GM03348 (cell line): ENCODE measurements around the gene IQSEC3.
"Not testable (repeated sequence)": the region's sequence is repeated elsewhere in the genome, so short reads cannot be mapped to it uniquely, and the experiment has no call there.

ENCODE experiments used
- DNase-seq: peaks from one replicate; pipeline ENCODE4 v3.0.0; 2012; ENCODE audit warnings: low spot score

The IQSEC3 gene

DNA sequence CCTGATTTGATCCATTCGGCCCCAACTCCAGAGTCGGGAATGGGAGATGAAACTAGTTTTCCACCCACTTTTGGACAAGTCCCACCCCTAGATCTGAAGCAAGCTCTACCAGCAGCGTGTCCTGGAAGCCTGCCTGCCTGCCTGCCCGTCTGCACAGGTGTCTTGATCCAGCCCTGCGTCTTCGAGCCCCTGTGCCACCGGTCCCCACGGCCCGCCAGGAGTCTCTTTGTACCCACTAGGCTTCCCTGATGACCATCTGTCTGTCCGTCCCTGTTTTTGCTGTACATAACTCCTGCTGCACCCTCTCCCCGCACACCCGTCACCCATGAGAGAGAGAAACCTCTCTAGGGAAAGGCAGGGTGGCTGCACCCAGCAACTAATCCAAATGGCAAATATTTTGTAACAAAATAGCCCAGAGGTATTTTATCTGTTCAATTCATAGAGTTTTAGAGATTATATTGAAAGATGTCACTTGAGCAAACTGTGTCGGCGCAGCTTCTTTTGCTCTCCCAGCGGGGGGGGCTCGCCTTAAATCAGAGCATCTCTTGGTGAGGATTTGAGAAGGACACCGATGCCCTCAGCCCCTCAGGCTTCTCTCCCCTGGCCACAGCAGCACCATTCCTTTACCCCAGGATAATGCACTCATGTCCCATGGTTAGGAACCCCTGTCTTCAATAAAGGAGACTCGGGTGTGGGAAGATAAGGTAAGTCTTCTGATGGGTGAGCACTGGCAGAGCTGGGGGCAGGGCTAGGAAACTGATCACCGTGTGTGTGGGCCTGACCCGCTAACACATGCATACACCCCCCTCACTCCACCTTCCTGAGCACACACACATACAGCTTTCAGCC, 111.6 kb downstream of the IQSEC3 start:
- DNase-seq: no peak

DNA sequence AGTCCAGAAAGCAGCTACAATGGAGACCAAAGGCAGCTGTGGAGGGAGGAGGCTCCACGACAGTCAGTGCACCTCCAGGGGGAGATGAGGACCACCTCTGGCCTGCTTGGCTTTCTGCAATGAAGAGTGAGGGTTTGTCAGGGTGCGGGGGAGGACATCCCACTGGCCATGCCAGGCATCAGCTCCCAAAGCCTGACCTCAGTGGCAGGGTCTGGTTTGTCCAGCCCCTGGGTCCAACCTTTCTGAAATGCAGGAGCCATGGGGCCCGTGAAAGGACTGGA, 112.2 kb downstream of the IQSEC3 start:
- no peak for DNase-seq

DNA sequence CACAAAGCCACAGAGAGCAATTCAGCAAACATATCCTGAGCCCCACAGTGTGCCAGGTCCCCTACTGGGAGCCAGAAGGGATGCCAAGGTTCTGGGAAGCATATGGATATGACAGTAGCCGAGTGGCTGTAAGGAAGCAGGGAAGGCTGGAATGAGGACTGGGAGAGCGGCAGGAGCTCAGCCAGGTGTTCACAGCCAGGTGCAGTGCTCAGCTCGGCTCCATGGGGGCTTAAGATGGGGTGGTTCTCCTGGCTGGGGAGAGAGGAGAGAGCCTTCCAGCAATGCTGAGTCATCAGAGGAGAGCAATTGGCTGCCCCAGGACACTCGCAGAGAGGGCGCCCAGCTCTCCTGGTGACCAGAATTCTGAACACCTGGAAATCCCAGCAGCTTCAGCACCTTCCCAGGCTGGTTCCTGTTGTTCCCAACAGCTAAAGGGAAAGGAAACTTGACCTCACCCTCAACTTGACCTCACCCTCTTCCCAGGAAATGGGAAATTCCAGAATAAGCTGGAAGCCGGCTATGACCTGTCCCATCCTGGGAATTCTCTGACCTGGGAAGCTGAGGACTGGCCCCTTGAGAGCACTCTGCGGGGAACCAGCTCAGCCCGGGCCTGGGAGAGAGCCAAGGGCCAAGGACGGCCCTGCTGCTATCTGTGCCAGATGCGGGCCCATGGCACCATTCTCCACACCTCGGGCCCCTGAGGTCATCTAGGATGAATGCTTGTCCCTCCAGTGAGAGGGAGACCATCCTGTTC, 112.7 kb downstream of the IQSEC3 start:
- DNase-seq: no peak

DNA sequence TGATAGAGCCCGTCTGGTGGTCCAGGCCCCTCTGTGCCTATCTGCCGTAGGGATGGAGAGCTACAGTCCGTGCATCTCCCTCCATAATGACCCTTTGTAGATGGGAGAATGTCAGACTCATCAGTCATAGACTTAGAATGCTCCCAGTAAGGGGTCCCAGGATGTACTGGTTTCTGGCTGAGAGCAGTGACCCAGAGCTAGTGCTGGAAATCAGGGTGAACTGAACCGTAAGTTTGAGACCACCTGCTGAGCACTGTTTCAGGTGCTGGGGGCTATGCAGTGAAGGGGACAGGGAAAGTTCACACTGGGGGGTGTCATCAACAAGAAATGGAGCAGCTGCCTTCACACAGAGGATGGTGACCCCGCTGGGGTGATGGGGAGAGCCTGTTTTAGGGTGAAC, 113.3 kb downstream of the IQSEC3 start:
- DNase-seq: no peak

DNA sequence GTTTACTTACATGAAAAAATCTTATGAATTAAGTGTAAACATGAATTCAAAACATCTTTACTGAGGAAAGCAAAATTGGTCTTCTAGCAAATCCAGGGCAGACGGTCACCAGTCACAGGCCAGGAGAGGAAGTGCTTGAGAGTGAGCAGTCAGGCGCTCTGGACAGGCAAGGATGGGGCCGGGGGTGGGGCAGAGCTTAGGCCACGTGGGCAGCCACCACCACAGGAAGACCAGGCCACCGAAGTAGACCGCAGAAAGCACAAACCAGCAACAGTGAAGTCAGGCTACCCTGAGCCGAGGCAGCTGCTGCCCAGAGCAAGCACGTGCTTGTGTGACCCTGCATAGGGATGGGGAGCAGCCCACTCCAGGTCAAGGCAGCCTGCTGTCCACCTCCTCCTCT, 113.9 kb downstream of the IQSEC3 start:
- no peak for DNase-seq

DNA sequence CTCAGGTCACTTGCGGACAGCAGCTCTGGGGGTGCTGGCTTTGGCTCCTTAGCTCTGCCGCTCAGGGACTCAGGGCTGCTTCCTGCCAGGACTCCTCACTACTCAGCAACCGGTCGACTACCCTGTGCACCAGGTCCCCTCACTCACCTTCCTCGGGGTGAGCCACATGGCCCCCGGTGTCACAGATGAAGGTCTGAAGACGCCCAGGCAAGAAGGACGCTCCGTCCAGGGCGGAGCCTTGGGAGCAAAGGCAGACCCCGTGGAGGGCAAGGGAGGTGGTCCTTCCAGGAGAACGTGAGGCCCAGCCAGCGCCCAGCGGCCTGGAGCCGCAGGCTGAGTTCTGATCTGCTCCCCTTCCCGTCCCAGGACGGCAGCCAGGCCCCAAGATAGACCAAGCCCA, 115.4 kb downstream of the IQSEC3 start:
- no peak for DNase-seq

DNA sequence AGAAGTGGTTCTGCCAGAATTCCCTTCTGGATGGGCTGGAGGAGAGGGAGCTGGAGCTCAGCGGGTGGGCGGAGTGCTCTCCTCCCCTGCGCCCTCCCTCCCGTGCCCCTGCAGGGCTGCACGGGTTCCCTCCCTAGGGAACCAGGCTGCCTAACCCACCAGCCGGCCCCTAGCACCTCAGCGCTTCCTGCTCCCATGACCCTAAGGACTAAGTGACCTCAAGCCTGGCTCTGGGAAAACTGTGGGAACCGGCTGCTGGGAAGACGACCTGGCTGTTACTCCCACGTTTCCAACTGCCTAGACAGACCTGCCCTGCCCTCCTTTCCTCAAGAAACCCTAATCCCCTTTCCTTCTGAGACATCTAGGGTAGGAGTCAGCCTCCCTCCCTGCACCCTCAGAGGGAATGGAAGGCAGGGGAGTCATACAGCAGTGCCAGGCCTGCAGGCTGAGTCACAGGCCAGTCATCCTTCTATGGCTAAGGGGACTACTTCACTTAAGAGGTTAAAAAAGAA, 115.9 kb downstream of the IQSEC3 start:
- DNase-seq: peak; percentile 79

DNA sequence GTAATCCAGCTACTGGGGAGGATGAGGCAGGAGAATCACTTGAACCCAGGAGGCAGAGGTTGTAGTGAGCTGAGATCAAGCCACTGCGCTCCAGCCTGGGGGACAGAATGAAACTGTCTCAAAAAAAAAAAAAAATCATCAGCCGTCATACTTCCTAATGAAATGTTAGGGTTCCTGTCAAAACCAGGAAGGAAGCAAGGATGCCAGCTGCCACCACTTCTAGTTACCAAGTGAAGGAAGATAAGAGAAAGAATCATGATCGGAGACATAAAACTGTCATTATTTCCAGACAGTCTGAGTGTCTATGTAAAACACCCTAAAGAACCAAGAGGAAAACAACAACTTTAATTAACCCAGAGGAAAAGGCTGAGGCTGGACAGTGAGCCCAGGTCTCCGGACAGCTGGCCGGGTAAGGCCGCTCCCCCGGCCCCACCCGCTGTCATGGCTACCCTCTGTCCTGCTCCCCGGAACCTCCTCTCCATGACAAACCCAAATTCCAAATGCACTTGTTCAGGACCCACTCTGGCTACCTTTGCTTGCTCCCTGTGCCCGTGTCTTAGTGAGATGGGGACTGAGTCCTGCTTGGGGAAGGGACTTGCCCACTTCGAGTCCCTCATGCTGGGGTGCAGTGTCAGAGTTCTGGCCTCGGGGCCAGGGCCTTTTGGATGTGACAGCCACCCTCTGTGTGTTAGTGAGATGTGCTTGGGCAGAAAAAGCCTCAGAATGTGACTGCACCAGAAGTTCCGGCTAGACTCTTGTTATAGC, 118.4 kb downstream of the IQSEC3 start:
- no peak for DNase-seq

DNA sequence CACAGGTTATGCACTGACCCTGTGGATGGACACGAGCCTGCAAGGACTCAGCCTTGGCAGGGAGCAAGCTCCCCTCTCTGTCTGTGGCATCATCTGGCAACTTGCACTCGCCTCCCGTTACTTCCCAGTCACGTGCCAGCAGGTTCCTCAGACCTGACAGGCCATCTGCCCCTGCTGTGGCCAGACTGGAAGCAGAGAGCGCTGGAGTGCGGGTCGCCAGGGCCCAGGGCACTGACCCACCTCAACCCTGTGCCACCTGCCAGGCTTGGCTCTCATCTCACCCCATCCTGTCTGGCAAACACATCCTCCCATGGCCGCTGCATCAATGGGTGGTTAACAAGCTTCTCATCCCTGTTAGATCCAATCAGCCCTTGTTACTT, 119.0 kb downstream of the IQSEC3 start:
- no peak for DNase-seq

DNA sequence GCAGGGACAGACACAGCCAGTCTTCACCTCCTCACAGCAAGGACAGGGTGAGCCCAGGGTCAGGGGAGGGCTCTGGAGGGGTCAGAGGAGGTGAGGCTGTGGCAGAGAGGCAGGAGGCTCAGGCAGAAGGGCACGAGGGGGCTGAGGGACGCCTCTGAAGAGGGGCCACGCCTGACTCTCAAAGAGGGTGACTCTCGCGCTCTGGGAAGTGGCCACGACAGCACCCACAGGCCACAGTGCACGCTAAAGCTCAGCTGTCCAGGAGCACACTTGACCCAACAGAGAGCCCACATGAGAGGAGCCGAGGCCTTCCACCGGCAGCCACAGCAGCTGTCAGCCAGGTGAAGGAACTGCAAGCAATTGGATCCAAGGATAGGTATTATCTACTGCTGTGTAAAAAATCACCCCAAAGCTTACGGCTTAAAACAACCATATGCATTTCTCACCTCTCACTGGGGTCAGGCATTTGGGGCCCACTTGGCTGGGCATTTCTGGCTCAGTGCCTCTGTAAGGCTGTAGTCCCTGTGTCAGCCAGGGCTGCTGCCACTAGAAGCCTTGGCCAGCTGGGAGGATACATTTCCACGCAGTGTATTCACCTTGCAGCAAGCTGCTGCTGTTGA, 119.5 kb downstream of the IQSEC3 start:
- DNase-seq: no peak

DNA sequence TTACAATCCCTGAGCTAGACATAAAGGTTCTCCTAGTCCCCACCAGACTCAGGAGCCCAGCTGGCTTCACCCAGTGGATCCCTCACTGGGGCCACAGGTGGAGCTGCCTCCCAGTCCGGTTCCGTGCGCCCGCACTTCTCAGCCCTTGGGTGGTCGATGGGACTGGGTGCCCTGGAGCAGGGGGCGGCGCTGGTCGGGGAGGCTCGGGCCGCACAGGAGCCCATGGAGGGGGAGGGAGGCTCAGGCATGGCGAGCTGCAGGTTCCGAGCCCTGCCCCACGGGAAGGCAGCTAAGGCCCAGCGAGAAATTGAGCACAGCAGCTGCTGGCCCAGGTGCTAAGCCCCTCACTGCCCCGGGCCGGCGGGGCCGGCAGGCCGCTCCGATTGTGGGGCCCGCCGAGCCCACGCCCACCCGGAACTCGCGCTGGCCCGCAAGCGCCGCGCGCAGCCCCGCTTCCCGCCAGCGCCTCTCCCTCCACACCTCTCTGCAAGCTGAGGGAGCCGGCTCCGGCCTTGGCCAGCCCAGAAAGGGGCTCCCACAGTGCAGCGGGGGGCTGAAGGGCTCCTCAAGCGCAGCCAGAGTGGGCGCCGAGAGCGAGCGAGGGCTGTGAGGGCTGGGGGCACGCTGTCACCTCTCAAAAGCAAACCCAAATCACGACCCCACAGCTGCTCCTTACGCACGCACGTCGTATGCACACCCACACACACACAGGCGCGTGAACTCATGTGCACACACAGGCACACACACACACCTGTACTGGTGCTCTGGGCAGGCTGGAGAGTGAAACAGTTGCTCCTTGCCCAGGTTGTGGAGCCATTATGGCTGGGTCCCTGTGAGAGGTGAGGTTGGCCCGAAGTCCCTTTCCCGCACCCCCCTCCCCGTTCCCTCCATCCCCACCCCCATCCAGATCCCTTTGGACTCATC, 121.7 kb downstream of the IQSEC3 start:
- not testable (repeated sequence) for DNase-seq

DNA sequence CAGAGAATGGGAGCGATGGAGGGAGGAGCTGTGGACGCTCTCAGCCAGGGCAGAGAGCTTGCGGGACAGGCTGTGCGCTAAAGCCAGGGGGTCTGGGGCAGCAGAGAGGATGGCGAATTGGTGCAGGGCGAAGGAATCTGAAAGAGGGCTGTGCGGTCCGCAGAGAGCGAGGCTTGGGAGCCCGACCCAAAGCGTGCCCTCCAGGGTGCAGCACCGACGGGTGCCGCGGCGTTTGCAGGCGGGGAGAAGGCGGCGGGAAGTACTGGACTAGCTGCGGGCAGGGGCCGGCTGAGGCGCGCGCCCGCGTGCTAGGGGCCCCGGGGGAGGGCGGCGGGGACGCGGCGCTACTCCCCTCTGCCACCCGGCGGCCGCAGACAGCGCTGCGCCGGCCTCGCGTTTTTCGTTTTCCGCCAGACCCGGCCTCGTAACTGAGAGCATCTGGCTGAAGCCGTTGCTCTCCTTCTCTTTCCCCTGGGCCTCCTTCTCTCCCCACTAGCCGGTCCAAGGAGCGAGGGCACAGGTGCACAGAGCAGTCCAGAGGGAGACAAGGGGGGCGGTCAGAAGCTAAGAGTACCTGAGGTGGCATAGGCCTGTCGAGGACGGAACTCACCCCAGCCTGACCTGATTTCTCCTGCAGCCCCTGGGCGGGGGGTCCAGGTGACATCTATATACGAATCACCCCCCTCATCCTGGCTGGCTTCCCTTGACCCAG, 122.5 kb downstream of the IQSEC3 start:
- DNase-seq: peak; percentile 95

DNA sequence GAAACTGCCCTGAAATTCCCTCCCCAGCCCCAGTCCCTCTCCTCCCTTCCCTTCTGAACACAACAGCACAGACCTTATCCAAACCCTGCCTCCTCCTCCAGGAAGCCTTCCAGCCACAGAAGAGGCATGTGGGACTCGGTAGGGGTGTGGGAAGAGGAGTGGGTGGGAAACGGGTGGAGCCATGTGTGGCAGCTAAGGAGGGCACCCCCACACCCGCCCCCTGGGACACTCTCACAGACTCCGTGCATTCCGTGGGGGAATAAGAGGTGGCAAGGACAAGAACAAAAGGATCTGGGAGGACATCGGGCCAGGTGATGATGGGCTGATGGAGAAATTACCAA, 123.0 kb downstream of the IQSEC3 start:
- no peak for DNase-seq

DNA sequence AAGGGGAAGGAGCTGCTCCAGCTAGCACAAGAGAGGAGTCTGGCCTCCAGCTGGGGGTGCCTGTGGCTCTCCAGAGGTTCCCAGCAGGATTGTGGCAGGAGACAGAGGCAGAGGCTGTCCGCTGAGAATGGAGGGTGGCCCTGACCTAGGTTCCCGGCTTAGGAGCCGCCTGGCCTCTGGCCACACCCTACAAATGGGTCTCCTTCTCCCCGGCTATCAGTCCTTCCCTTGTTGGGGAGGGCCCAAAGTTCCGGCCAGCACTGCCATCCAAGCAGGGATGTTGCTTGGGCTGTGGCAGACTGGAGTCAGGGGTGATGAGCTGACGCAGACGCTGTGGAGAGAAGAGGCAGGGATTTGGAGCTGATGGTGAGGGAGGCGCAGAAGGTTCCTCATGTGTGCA, 124.3 kb downstream of the IQSEC3 start:
- no peak for DNase-seq

DNA sequence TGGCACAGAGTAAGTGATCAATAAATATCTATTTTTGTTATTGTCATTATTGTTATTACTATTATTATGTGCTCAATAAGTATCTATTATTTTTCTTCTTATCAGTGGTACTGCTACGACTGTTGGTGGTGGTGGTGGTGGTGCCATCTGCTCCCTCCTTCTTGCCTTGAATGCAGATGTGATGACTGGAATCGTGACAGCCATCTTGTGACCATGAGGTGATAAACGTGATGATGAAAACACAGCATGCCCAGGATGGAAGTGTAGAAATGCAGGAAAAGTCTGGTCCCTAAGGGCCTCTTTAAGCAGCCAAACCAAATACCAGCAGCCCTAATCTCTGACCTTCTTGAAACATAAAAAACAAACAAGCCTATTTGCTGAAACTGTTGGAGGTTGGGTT, 125.0 kb downstream of the IQSEC3 start:
- DNase-seq: no peak

DNA sequence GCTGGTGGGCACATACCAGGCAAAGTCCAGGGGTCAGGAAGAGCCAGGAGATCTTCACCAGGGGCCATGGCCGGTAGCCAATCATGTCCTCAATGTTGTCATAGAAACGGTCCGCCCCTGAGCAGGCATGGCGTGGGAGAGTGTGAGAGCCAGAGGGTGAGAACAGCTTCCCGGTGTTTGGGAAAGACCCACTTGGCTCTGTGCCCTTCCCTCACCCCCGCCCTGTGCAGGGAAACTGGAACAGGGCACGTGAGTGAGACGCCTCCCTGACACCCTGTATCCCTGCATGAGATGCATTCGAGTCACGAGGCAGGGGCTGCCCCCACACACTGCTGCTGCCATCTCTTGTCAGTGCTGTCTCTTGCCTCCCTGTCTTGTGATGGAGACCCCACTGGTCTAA, 126.7 kb downstream of the IQSEC3 start:
- no peak for DNase-seq

DNA sequence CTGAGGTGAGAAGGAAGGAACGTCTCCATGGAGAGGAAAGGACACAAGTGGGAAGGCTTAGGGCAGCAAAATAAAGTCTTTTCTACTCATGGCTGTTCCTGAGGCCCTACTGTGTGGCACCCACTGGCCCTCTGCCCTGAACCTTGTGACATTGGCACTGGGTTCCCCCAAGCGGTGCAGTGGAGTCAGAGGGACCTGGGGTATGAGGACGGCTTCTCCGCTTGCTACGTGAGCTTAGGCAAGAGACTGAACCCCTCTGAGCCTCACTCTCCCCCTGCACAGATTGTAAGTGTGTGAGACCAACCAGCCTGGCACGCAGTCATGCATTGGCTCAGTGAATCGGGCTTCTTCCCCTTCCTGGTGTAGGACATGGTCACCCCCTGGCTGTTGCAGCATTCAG, 127.7 kb downstream of the IQSEC3 start:
- DNase-seq: no peak

DNA sequence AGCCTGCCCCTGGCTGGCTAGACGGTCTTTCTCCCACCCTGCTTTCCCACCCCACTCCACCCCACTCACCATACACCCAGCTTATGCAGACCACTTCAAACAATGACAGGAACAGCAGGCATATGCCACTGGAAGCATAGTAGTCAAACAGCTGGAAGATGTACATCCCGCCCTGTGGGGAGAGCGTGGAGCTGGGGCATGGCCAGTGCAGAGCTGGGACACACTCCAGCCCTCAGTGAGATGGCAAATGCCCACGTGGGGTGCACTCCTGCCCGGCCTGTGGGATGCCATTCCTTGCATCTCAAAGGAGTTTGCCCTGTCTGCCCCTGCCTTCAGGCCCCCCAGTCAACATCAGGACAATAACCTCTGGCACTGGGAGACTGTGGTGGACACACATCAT, 128.6 kb downstream of the IQSEC3 start:
- no peak for DNase-seq

DNA sequence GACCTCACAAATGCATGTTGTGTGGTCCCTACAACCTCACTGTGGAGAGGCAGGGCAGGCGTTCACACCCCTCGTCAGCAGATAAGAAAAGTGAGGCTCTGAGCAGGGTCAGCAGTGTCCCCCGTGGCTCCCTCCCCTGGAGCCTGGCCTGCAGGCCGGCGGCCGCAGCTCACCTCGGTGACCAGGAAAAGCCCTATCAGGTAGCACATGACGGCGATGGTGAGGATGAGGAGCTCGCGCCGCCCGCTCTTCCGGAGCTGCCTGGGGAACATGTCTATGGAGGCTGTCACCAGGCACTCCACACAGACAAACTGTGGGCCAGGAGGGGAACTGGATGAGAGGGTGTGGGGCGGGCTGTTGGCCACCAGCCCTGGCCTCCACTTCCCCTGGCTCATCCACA, 129.4 kb downstream of the IQSEC3 start:
- no peak for DNase-seq

DNA sequence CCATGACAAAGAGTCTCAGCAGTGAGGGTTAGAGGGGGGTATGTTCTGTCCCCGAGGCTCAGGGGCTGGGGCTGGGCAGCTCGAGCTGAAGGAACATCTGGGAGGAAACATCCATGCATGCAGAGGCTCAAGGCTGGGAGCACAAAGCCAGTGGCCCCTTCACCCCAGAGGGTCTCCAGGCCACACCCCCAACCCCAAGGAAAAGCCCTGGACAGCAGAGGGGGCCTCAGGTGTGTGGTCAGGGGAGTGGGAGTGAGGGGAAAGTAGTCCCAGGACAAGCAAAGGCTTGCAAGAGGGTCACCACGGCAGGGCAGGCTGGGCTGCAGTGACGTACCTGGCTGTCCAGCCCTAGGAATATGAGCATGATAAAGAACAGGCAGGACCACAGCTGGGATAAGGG, 129.9 kb downstream of the IQSEC3 start:
- DNase-seq: no peak

DNA sequence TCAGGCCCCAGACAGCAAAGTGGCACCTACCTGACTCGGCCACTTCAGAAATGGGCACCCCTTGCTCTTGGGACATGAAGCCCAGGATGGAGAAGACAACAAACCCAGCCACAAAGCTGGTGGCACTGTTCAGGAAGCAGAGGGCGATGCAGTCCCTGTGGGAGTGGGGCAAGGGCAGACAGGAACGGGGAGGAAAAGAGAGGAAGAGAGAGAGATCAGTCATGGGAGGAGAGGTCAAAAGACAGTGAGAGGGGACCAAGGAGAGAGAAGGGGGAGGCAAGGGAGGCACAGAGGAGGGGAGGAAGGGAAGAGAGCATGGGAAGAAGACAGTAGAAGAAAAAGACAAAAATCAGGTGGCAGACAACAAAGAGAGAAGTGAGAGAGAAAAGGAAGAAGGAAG, 130.8 kb downstream of the IQSEC3 start:
- DNase-seq: no peak
